HG03571 (cell line): ENCODE data around the gene UNC13C.

Experiments
- ATAC-seq: cut with Tn5 transposase; IDR thresholded peaks from one replicate; pipeline ENCODE4 v1.9.1; 2021; ENCODE audit not compliant: unreplicated experiment

UNC13C gene

GRCh38 chr15:54282228-54282836 lies 304.1 kb downstream of the UNC13C start:
- no peak for ATAC-seq

- no peak for ATAC-seq
Measured at GRCh38 chr15:54288049-54288448, 309.8 kb downstream of the UNC13C start.

- peak; percentile 59 for ATAC-seq
Measured at GRCh38 chr15:54289590-54290136, 311.4 kb downstream of the UNC13C start.

GRCh38 chr15:54298396-54298795 lies 320.2 kb downstream of the UNC13C start:
- no peak for ATAC-seq

GRCh38 chr15:54304321-54304720 lies 326.1 kb downstream of the UNC13C start:
- no peak for ATAC-seq

- ATAC-seq, result no peak
Measured at GRCh38 chr15:54305138-54305537, 326.9 kb downstream of the UNC13C start.

- ATAC-seq, result no peak
Measured at GRCh38 chr15:54307252-54307902, 329.1 kb downstream of the UNC13C start.

GRCh38 chr15:54307926-54308325 lies 329.7 kb downstream of the UNC13C start:
- no peak for ATAC-seq

- no peak for ATAC-seq
Measured at GRCh38 chr15:54312528-54312927, 334.3 kb downstream of the UNC13C start.

GRCh38 chr15:54321426-54321825 lies 343.2 kb downstream of the UNC13C start:
- ATAC-seq, result no peak

- ATAC-seq, result no peak
Measured at GRCh38 chr15:54322341-54322740, 344.1 kb downstream of the UNC13C start.

GRCh38 chr15:54345301-54345700 lies 367.1 kb downstream of the UNC13C start:
- no peak for ATAC-seq

GRCh38 chr15:54345827-54346226 lies 367.6 kb downstream of the UNC13C start:
- no peak for ATAC-seq

GRCh38 chr15:54347082-54347827 lies 369.0 kb downstream of the UNC13C start:
- no peak for ATAC-seq

- no peak for ATAC-seq
Measured at GRCh38 chr15:54353726-54354125, 375.5 kb downstream of the UNC13C start.

GRCh38 chr15:54354341-54354740 lies 376.1 kb downstream of the UNC13C start:
- no peak for ATAC-seq

GRCh38 chr15:54364961-54365360 lies 386.7 kb downstream of the UNC13C start:
- ATAC-seq, result no peak

GRCh38 chr15:54373332-54373731 lies 395.1 kb downstream of the UNC13C start:
- no peak for ATAC-seq

- no peak for ATAC-seq
Measured at GRCh38 chr15:54374184-54374952, 396.1 kb downstream of the UNC13C start.

- ATAC-seq, result no peak
Measured at GRCh38 chr15:54387799-54388198, 409.6 kb downstream of the UNC13C start.

GRCh38 chr15:54388746-54389145 lies 410.5 kb downstream of the UNC13C start:
- ATAC-seq, result no peak
